Peyer's patch (tissue), 4 donors: Measurements from ENCODE around the gene ZHX3.

ENCODE experiments used
- POLR2A ChIP-seq, 2 donors: fragments of 450-650 bp; IDR thresholded peaks; one replicate each; pipeline ENCODE4 v1.5.1; 2017; ENCODE audit warnings: antibody characterized with exemption in 2 of 2, mild to moderate bottlenecking in 2 of 2, moderate library complexity in 2 of 2
- TF ChIP-seq, protein P1 (sequence below), 6 experiments: fragments of 450-650 bp in 4 of 6; fragments of 200-600 bp in 2 of 6; sonication (generic) in 1 of 6; IDR thresholded peaks; one replicate each; pipeline ENCODE4 v1.5.1; 2017 to 2019; ENCODE audit warnings: antibody characterized with exemption in 6 of 6, mild to moderate bottlenecking in 3 of 6, moderate library complexity in 1 of 6

DNA sequence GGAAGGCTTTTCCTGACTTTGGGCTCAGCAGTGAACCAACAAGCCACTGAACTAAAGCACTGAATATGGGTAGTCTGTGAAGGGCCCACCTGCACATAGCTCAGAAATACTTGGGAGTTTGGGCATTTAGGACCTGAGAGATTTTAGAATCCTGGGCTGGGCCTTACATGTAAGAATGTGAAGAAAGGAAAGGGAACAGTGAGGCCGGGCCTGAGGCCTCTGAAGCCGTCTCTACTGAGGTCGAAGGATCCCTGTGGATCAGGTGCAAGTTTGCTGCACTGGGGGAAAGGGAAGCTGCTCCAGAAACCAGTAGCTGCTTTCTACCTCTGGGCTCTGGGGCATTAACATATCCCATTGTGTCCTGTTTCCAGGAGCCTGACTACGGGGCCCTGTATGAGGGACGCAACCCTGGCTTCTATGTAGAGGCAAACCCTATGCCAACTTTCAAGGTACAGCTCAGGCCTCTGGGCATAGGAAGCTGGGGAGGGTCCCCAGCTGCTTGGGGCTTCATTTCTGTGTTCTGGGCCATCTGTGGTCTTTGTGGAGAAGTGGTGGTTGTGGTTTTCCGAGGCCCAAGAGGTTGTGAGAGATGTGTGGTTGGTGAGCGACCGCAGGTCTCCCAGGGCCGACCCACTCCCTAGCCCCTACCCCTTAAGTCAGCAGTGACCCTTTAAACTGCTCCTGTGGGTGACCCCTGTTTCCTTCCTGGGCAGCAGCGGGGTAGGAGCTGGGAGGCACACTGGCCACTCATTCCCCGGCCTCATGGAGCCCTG lies 149.9 kb downstream of the ZHX3 start:
- TF ChIP-seq, protein P1, sequence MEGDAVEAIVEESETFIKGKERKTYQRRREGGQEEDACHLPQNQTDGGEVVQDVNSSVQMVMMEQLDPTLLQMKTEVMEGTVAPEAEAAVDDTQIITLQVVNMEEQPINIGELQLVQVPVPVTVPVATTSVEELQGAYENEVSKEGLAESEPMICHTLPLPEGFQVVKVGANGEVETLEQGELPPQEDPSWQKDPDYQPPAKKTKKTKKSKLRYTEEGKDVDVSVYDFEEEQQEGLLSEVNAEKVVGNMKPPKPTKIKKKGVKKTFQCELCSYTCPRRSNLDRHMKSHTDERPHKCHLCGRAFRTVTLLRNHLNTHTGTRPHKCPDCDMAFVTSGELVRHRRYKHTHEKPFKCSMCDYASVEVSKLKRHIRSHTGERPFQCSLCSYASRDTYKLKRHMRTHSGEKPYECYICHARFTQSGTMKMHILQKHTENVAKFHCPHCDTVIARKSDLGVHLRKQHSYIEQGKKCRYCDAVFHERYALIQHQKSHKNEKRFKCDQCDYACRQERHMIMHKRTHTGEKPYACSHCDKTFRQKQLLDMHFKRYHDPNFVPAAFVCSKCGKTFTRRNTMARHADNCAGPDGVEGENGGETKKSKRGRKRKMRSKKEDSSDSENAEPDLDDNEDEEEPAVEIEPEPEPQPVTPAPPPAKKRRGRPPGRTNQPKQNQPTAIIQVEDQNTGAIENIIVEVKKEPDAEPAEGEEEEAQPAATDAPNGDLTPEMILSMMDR (IDR thresholded peaks at IDR 0.05) = no peak
- TF ChIP-seq POLR2A (IDR thresholded peaks at IDR 0.05) = no peak
